ENCODE data around the gene HEMK1. TPM values are rescaled to one million over a fixed set of nuclear protein-coding genes. Genes with fewer than 3 reads are reported as not detected.

The HEMK1 gene
- total RNA-seq, 1 experiment from 2014 or later = 20.9 TPM

GRCh38 chr3:50599115-50599715 is 29.9 kb downstream of the HEMK1 start (continued):
- no peak for TF ChIP-seq ZNF425 (CRISPR knock-in tag; conservative IDR thresholded peaks at IDR 0.05)

- ATAC-seq (no peak), DNase-seq (ENCODE audit: low spot score) (no peak)
- H3K4me1 Mint-ChIP-seq = no peaks in the 10 kb centered on the region
- H3K4me3 Mint-ChIP-seq = no peak overlapping the region
- H3K27ac Mint-ChIP-seq = no peak overlapping the region
- TF ChIP-seq ARID4B (CRISPR knock-in tag; IDR thresholded peaks at IDR 0.05; ENCODE audit: borderline replicate concordance) = no peak
- TF ChIP-seq ZMAT4 (CRISPR knock-in tag; IDR thresholded peaks at IDR 0.05) = no peak
- no peak for TF ChIP-seq ZSCAN18 (CRISPR knock-in tag; IDR thresholded peaks at IDR 0.05)
- no peak for TF ChIP-seq CREM (CRISPR knock-in tag; IDR thresholded peaks at IDR 0.05)
- TF ChIP-seq ERG (CRISPR knock-in tag; IDR thresholded peaks at IDR 0.05) = no peak
- TF ChIP-seq SMAD3 (CRISPR knock-in tag; IDR thresholded peaks at IDR 0.05; ENCODE audit: borderline replicate concordance) = no peak
- no peaks in the 10 kb centered on the region for H3K9me3 Mint-ChIP-seq
- no peaks in the 10 kb centered on the region for H3K36me3 Mint-ChIP-seq
- ChIA-PET CTCF (no interaction called here), POLR2A (no interaction called here)
- H3K27me3 Mint-ChIP-seq (ENCODE audit: low read depth) = peaks cover 3% of the 10 kb centered on the region
Measured at GRCh38 chr3:50599716-50600118, 30.4 kb downstream of the HEMK1 start.

- no peaks in the 10 kb centered on the region for H3K9me3 Mint-ChIP-seq
- peaks cover 3% of the 10 kb centered on the region for H3K27me3 Mint-ChIP-seq (ENCODE audit: low read depth)
- no peak overlapping the region for H3K27ac Mint-ChIP-seq
- ChIA-PET POLR2A (no interaction called here), CTCF (interaction anchor here (2.4 to 3.2 kb wide), 2 partner anchors 11 to 31 kb away, joined by 5 to 24 read pairs; partner anchors contain the start of genes CISH and HEMK1)
- TF ChIP-seq HMGA2 (CRISPR knock-in tag; IDR thresholded peaks at IDR 0.05) = no peak
- TF ChIP-seq ZNF396 (CRISPR knock-in tag; IDR thresholded peaks at IDR 0.05; ENCODE audit: borderline replicate concordance) = no peak
- no peak for TF ChIP-seq ERG (CRISPR knock-in tag; IDR thresholded peaks at IDR 0.05)
- no peak for TF ChIP-seq ZNF232 (CRISPR knock-in tag; IDR thresholded peaks at IDR 0.05)
- no peak for TF ChIP-seq GABPB1 (CRISPR knock-in tag; IDR thresholded peaks at IDR 0.05)
- no peak for TF ChIP-seq TEAD4 (CRISPR knock-in tag; IDR thresholded peaks at IDR 0.05)
- no peak for TF ChIP-seq MXD4 (CRISPR knock-in tag; IDR thresholded peaks at IDR 0.05; ENCODE audit: borderline replicate concordance)
- TF ChIP-seq MAX (CRISPR knock-in tag; IDR thresholded peaks at IDR 0.05) = no peak
- no peak for TF ChIP-seq USF2 (CRISPR knock-in tag; IDR thresholded peaks at IDR 0.05)
- no peak for TF ChIP-seq NR1H2 (CRISPR knock-in tag; IDR thresholded peaks at IDR 0.05)
- no peak for TF ChIP-seq MYBL2 (CRISPR knock-in tag; IDR thresholded peaks at IDR 0.05)
- TF ChIP-seq ZNF423 (CRISPR knock-in tag; IDR thresholded peaks at IDR 0.05) = no peak
- TF ChIP-seq FOXK1 (CRISPR knock-in tag; IDR thresholded peaks at IDR 0.05) = no peak
- no peak for DNase-seq (ENCODE audit: low spot score)
- H3K4me3 Mint-ChIP-seq = no peak overlapping the region
- no peak for ATAC-seq
- H3K36me3 Mint-ChIP-seq = no peaks in the 10 kb centered on the region
- H3K4me1 Mint-ChIP-seq = no peaks in the 10 kb centered on the region
Measured at GRCh38 chr3:50600141-50600753, 30.9 kb downstream of the HEMK1 start.
